DND-41 (cell line): ENCODE data around the gene OXER1.

ENCODE experiments used
- ATAC-seq: fragments of 200-7000 bp; cut with Tn5 transposase; 3 replicates; pipeline ENCODE4 v1.9.1; 2021; ENCODE audit warnings: low read depth; ENCODE audit not compliant: insufficient read depth
- DNase-seq: peaks from one replicate; pipeline ENCODE4 v3.0.0-alpha.2; 2020
- H2AFZ ChIP-seq: 2 replicates; pipeline ENCODE4 v1.6.0; 2012; ENCODE audit warnings: low read depth, low read length
- H3K27ac ChIP-seq: 2 replicates; pipeline ENCODE4 v1.5.1; 2012; ENCODE audit warnings: low read length, inconsistent platforms
- H3K27me3 ChIP-seq: fragments of 200-600 bp; sonication (generic); 2 replicates; pipeline ENCODE4 v1.6.0; 2012; ENCODE audit warnings: low read length, mild to moderate bottlenecking, inconsistent platforms; ENCODE audit not compliant: insufficient read depth, poor library complexity
- H3K36me3 ChIP-seq: 2 replicates; pipeline ENCODE4 v1.5.1; 2012; ENCODE audit warnings: low read length, inconsistent platforms; ENCODE audit not compliant: insufficient read depth
- H3K4me1 ChIP-seq: 2 replicates; pipeline ENCODE4 v1.5.1; 2012; ENCODE audit warnings: mild to moderate bottlenecking, low read length; ENCODE audit not compliant: insufficient read depth
- H3K4me2 ChIP-seq: 2 replicates; pipeline ENCODE4 v1.6.0; 2012; ENCODE audit warnings: mild to moderate bottlenecking, moderate library complexity, low read length, inconsistent platforms; ENCODE audit not compliant: insufficient read depth
- H3K4me3 ChIP-seq, 2 experiments: fragments of 200-600 bp in 1 of 2; shearing (Covaris generic) in 1 of 2; 2 replicates each; pipeline ENCODE4 v1.5.1; 2012 to 2016; ENCODE audit warnings: inconsistent platforms in 2 of 2, low read length in 2 of 2, mild to moderate bottlenecking in 2 of 2, low read depth in 1 of 2, moderate library complexity in 1 of 2
- H3K79me2 ChIP-seq: 2 replicates; pipeline ENCODE4 v1.6.0; 2012; ENCODE audit warnings: low read length, inconsistent platforms; ENCODE audit not compliant: insufficient read depth
- H3K9ac ChIP-seq: 2 replicates; pipeline ENCODE4 v1.6.0; 2012; ENCODE audit warnings: low read depth, mild to moderate bottlenecking, inconsistent platforms, low read length, moderate library complexity
- H3K9me3 ChIP-seq: 2 replicates; pipeline ENCODE4 v1.5.1; 2012; ENCODE audit warnings: low read length, moderate library complexity, mild to moderate bottlenecking, inconsistent platforms; ENCODE audit not compliant: insufficient read depth, severe bottlenecking
- H4K20me1 ChIP-seq: 2 replicates; pipeline ENCODE4 v1.6.0; 2012; ENCODE audit warnings: low read length; ENCODE audit not compliant: insufficient read depth
- EZH2 ChIP-seq: IDR thresholded peaks from 3 replicates; pipeline ENCODE4 v1.6.1; 2012; ENCODE audit warnings: borderline replicate concordance, low read depth, mild to moderate bottlenecking, moderate library complexity, low read length, inconsistent platforms; ENCODE audit not compliant: severe bottlenecking
- TF ChIP-seq, protein P1 (sequence below): IDR thresholded peaks from 2 replicates; pipeline ENCODE4 v1.5.1; 2012; ENCODE audit warnings: borderline replicate concordance, low read length, moderate library complexity, mild to moderate bottlenecking; ENCODE audit not compliant: poor library complexity, severe bottlenecking; ENCODE audit errors: extremely low read depth

Gene OXER1

GRCh38 chr2:42787788-42788477, 24.0 kb upstream of the OXER1 start:
- Histone ChIP-seq H4K20me1 (no peaks in the 10 kb centered on the region), H3K4me3 (no peak overlapping the region), H2AFZ (no peak overlapping the region), H3K36me3 (no peaks in the 10 kb centered on the region), H3K9me3 (no peaks in the 10 kb centered on the region), H3K4me2 (no peak overlapping the region), H3K9ac (no peak overlapping the region), H3K4me1 (no peaks in the 10 kb centered on the region), H3K79me2 (no peaks in the 10 kb centered on the region), H3K27me3 (no peaks in the 10 kb centered on the region), H3K27ac (no peak overlapping the region)
- ATAC-seq (peak; percentile 68; the same call in 1 of the 3 replicates), DNase-seq (no peak)
- TF ChIP-seq, protein P1, sequence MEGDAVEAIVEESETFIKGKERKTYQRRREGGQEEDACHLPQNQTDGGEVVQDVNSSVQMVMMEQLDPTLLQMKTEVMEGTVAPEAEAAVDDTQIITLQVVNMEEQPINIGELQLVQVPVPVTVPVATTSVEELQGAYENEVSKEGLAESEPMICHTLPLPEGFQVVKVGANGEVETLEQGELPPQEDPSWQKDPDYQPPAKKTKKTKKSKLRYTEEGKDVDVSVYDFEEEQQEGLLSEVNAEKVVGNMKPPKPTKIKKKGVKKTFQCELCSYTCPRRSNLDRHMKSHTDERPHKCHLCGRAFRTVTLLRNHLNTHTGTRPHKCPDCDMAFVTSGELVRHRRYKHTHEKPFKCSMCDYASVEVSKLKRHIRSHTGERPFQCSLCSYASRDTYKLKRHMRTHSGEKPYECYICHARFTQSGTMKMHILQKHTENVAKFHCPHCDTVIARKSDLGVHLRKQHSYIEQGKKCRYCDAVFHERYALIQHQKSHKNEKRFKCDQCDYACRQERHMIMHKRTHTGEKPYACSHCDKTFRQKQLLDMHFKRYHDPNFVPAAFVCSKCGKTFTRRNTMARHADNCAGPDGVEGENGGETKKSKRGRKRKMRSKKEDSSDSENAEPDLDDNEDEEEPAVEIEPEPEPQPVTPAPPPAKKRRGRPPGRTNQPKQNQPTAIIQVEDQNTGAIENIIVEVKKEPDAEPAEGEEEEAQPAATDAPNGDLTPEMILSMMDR: no peak
- no peak for TF ChIP-seq EZH2

- no peak overlapping the region for H3K4me3 ChIP-seq
- no peak overlapping the region for H2AFZ ChIP-seq
- no peaks in the 10 kb centered on the region for H3K4me1 ChIP-seq
- ATAC-seq (no peak), DNase-seq (no peak)
- H3K27ac ChIP-seq: no peak overlapping the region
- H3K4me2 ChIP-seq: no peak overlapping the region
- no peaks in the 10 kb centered on the region for H4K20me1 ChIP-seq
- TF ChIP-seq EZH2: no peak
- TF ChIP-seq, protein P1: no peak
- H3K9me3 ChIP-seq: no peaks in the 10 kb centered on the region
- no peak overlapping the region for H3K9ac ChIP-seq
- H3K36me3 ChIP-seq: no peaks in the 10 kb centered on the region
- no peaks in the 10 kb centered on the region for H3K79me2 ChIP-seq
- no peaks in the 10 kb centered on the region for H3K27me3 ChIP-seq
These were observed 23.5 kb upstream of the OXER1 start for GRCh38 chr2:42787424-42787787.

GRCh38 chr2:42786561-42787345, 22.8 kb upstream of the OXER1 start:
- H4K20me1 ChIP-seq: no peaks in the 10 kb centered on the region
- TF ChIP-seq, protein P1: no peak
- no peak for TF ChIP-seq EZH2
- no peaks in the 10 kb centered on the region for H3K36me3 ChIP-seq
- no peak overlapping the region for H3K27ac ChIP-seq
- no peaks in the 10 kb centered on the region for H3K27me3 ChIP-seq
- ATAC-seq (no peak), DNase-seq (no peak)
- no peak overlapping the region for H3K4me2 ChIP-seq
- no peaks in the 10 kb centered on the region for H3K9me3 ChIP-seq
- H3K4me3 ChIP-seq: no peak overlapping the region
- no peak overlapping the region for H3K9ac ChIP-seq
- H3K4me1 ChIP-seq: no peaks in the 10 kb centered on the region
- H3K79me2 ChIP-seq: no peaks in the 10 kb centered on the region
- H2AFZ ChIP-seq: no peak overlapping the region
